ENCODE results near the gene TSHZ1.

GRCh38 chr18:75289761-75290160 is 79.2 kb downstream of the TSHZ1 start:
- no peak for TF ChIP-seq CTCF (conservative IDR thresholded peaks at IDR 0.05; ENCODE audit: low read length)
- TF ChIP-seq EZH2phosphoT487 (IDR thresholded peaks at IDR 0.05; ENCODE audit: borderline replicate concordance, low read depth, low read length), result no peak
